GM19351 (cell line): Measurements from ENCODE around the gene JADE2.

Source experiments
- ATAC-seq: cut with Tn5 transposase; IDR thresholded peaks from one replicate; pipeline ENCODE4 v1.9.1; 2021; ENCODE audit warnings: mild to moderate bottlenecking, moderate library complexity; ENCODE audit not compliant: unreplicated experiment

JADE2 gene

GRCh38 chr5:134529460-134529859, 4.0 kb downstream of the JADE2 start:
- no peak for ATAC-seq

GRCh38 chr5:134530301-134531077, 5.0 kb downstream of the JADE2 start:
- no peak for ATAC-seq

- no peak for ATAC-seq
Observed at GRCh38 chr5:134533115-134533815, 7.8 kb downstream of the JADE2 start.

- ATAC-seq = no peak
Observed at GRCh38 chr5:134534058-134534725, 8.7 kb downstream of the JADE2 start.

GRCh38 chr5:134534726-134535110, 9.2 kb downstream of the JADE2 start:
- no peak for ATAC-seq

- no peak for ATAC-seq
Observed at GRCh38 chr5:134536876-134537275, 11.4 kb downstream of the JADE2 start.

- no peak for ATAC-seq
Observed at GRCh38 chr5:134537297-134537696, 11.8 kb downstream of the JADE2 start.

- no peak for ATAC-seq
Observed at GRCh38 chr5:134538296-134538695, 12.8 kb downstream of the JADE2 start.

GRCh38 chr5:134539732-134540131, 14.3 kb downstream of the JADE2 start:
- ATAC-seq = no peak

GRCh38 chr5:134540747-134541733, 15.6 kb downstream of the JADE2 start:
- ATAC-seq = no peak

GRCh38 chr5:134541736-134542376, 16.4 kb downstream of the JADE2 start:
- no peak for ATAC-seq

- ATAC-seq = peak; percentile 59
Observed at GRCh38 chr5:134543820-134544614, 18.5 kb downstream of the JADE2 start.

GRCh38 chr5:134545070-134545868, 19.8 kb downstream of the JADE2 start:
- ATAC-seq = no peak

GRCh38 chr5:134547066-134547465, 21.6 kb downstream of the JADE2 start:
- ATAC-seq = no peak

GRCh38 chr5:134547579-134547978, 22.1 kb downstream of the JADE2 start:
- no peak for ATAC-seq

- no peak for ATAC-seq
Observed at GRCh38 chr5:134547999-134548658, 22.7 kb downstream of the JADE2 start.

GRCh38 chr5:134549714-134550113, 24.2 kb downstream of the JADE2 start:
- ATAC-seq = no peak
